ENCODE results near the gene NEUROG3.

Gene NEUROG3

DNA sequence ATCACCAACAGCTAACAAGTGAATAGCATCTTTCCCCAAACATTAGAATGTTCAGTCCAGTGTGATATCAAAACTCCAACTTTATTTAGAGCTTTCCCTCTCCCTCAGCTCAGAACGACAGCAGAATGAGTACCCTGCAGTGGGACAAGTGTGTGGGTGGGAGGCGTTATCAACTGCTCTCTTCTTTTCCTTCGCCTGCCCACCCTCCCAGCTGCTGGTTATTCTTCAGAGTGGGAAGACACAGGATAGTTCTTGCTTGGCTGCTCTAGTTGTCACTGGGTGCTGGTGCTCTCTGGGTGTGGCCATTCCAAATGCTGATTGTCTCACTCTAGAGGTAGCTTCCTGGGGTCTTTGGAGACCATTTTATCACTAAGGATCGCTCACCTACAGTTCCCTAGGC is 43.1 kb upstream of the NEUROG3 start (continued):
- TF ChIP-seq, protein P1, sequence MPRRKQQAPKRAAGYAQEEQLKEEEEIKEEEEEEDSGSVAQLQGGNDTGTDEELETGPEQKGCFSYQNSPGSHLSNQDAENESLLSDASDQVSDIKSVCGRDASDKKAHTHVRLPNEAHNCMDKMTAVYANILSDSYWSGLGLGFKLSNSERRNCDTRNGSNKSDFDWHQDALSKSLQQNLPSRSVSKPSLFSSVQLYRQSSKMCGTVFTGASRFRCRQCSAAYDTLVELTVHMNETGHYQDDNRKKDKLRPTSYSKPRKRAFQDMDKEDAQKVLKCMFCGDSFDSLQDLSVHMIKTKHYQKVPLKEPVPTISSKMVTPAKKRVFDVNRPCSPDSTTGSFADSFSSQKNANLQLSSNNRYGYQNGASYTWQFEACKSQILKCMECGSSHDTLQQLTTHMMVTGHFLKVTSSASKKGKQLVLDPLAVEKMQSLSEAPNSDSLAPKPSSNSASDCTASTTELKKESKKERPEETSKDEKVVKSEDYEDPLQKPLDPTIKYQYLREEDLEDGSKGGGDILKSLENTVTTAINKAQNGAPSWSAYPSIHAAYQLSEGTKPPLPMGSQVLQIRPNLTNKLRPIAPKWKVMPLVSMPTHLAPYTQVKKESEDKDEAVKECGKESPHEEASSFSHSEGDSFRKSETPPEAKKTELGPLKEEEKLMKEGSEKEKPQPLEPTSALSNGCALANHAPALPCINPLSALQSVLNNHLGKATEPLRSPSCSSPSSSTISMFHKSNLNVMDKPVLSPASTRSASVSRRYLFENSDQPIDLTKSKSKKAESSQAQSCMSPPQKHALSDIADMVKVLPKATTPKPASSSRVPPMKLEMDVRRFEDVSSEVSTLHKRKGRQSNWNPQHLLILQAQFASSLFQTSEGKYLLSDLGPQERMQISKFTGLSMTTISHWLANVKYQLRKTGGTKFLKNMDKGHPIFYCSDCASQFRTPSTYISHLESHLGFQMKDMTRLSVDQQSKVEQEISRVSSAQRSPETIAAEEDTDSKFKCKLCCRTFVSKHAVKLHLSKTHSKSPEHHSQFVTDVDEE (CRISPR knock-in tag; IDR thresholded peaks at IDR 0.05) = no peak
- no peak for TF ChIP-seq PPARA (CRISPR knock-in tag; IDR thresholded peaks at IDR 0.05; ENCODE audit: borderline replicate concordance)
- no peak for TF ChIP-seq ZNF8 (CRISPR knock-in tag; IDR thresholded peaks at IDR 0.05)
- no peak for TF ChIP-seq ESRRG (CRISPR knock-in tag; IDR thresholded peaks at IDR 0.05)

DNA sequence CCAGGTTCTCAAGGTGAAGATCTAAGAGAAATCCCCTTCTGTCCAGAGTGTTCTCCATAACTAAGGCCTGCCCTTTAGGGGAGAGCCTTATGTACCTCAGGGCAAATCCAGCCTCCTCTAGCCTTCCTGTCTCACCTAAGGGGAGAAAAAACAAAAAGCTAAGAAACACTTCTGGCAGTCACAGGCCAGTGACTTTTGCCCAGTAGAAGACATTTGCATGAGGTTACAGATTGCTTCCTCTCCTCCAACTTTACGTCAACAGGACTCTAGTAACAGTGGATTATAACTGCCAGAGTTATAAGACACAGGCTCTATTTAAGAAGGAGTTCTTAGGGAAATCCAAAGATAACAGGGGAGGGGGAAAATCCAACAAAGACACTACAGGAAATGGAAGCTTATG is 40.9 kb upstream of the NEUROG3 start:
- TF ChIP-seq ARNTL (CRISPR knock-in tag; IDR thresholded peaks at IDR 0.05; ENCODE audit: borderline replicate concordance, low read depth) = no peak
- TF ChIP-seq, protein P2, sequence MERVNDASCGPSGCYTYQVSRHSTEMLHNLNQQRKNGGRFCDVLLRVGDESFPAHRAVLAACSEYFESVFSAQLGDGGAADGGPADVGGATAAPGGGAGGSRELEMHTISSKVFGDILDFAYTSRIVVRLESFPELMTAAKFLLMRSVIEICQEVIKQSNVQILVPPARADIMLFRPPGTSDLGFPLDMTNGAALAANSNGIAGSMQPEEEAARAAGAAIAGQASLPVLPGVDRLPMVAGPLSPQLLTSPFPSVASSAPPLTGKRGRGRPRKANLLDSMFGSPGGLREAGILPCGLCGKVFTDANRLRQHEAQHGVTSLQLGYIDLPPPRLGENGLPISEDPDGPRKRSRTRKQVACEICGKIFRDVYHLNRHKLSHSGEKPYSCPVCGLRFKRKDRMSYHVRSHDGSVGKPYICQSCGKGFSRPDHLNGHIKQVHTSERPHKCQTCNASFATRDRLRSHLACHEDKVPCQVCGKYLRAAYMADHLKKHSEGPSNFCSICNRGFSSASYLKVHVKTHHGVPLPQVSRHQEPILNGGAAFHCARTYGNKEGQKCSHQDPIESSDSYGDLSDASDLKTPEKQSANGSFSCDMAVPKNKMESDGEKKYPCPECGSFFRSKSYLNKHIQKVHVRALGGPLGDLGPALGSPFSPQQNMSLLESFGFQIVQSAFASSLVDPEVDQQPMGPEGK (CRISPR knock-in tag; IDR thresholded peaks at IDR 0.05; ENCODE audit: borderline replicate concordance) = no peak
- no peak for TF ChIP-seq ZNF565 (CRISPR knock-in tag; conservative IDR thresholded peaks at IDR 0.05; ENCODE audit: low read depth)
- TF ChIP-seq, protein P1 (CRISPR knock-in tag; IDR thresholded peaks at IDR 0.05) = no peak
- no peak for TF ChIP-seq RARB (CRISPR knock-in tag; IDR thresholded peaks at IDR 0.05)
- no peak for ATAC-seq

DNA sequence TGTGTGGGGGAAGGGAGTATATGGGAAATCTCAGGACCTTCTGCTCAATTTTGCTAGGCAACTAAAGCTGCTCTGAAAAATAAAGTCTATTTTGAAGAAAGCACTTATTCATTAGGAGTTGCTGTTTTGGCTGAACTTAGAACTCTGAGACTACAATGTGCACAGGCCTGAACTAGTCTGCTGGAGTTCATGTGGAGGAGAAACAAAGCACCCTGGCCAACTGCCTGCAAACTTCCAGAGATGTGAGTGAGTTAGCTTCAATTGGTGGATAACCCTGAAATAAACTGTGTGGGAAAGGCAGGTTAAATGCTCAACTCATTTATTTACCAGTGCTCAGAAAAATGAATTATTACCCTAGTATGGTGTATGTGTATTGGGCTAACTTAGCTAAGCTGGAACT is 39.5 kb upstream of the NEUROG3 start:
- no peak for ATAC-seq
- TF ChIP-seq ZFP30 (CRISPR knock-in tag; IDR thresholded peaks at IDR 0.05) (no peak), TCF4 (CRISPR knock-in tag; IDR thresholded peaks at IDR 0.05; ENCODE audit: borderline replicate concordance) (no peak), ISL1 (CRISPR knock-in tag; IDR thresholded peaks at IDR 0.05) (no peak), CSDC2 (CRISPR knock-in tag; IDR thresholded peaks at IDR 0.05) (no peak), PPARA (CRISPR knock-in tag; IDR thresholded peaks at IDR 0.05; ENCODE audit: borderline replicate concordance) (no peak), BACH2 (CRISPR knock-in tag; IDR thresholded peaks at IDR 0.05; ENCODE audit: borderline replicate concordance) (no peak), ZFP3 (CRISPR knock-in tag; IDR thresholded peaks at IDR 0.05) (no peak), ZC3H10 (CRISPR knock-in tag; IDR thresholded peaks at IDR 0.05) (no peak), ZNF565 (CRISPR knock-in tag; conservative IDR thresholded peaks at IDR 0.05; ENCODE audit: low read depth) (no peak), ZNF8 (CRISPR knock-in tag; IDR thresholded peaks at IDR 0.05) (no peak), GLIS3 (CRISPR knock-in tag; IDR thresholded peaks at IDR 0.05) (no peak), RARB (CRISPR knock-in tag; IDR thresholded peaks at IDR 0.05) (no peak), SNAI2 (CRISPR knock-in tag; IDR thresholded peaks at IDR 0.05) (no peak)
- TF ChIP-seq, protein P3, sequence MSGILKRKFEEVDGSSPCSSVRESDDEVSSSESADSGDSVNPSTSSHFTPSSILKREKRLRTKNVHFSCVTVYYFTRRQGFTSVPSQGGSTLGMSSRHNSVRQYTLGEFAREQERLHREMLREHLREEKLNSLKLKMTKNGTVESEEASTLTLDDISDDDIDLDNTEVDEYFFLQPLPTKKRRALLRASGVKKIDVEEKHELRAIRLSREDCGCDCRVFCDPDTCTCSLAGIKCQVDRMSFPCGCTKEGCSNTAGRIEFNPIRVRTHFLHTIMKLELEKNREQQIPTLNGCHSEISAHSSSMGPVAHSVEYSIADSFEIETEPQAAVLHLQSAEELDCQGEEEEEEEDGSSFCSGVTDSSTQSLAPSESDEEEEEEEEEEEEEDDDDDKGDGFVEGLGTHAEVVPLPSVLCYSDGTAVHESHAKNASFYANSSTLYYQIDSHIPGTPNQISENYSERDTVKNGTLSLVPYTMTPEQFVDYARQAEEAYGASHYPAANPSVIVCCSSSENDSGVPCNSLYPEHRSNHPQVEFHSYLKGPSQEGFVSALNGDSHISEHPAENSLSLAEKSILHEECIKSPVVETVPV (CRISPR knock-in tag; IDR thresholded peaks at IDR 0.05) = no peak
- TF ChIP-seq, protein P2 (CRISPR knock-in tag; IDR thresholded peaks at IDR 0.05; ENCODE audit: borderline replicate concordance) = no peak
- TF ChIP-seq, protein P4, sequence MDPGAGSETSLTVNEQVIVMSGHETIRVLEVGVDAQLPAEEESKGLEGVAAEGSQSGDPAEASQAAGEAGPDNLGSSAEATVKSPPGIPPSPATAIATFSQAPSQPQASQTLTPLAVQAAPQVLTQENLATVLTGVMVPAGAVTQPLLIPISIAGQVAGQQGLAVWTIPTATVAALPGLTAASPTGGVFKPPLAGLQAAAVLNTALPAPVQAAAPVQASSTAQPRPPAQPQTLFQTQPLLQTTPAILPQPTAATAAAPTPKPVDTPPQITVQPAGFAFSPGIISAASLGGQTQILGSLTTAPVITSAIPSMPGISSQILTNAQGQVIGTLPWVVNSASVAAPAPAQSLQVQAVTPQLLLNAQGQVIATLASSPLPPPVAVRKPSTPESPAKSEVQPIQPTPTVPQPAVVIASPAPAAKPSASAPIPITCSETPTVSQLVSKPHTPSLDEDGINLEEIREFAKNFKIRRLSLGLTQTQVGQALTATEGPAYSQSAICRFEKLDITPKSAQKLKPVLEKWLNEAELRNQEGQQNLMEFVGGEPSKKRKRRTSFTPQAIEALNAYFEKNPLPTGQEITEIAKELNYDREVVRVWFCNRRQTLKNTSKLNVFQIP (CRISPR knock-in tag; IDR thresholded peaks at IDR 0.05; ENCODE audit: borderline replicate concordance, low read depth) = no peak
- TF ChIP-seq, protein P5, sequence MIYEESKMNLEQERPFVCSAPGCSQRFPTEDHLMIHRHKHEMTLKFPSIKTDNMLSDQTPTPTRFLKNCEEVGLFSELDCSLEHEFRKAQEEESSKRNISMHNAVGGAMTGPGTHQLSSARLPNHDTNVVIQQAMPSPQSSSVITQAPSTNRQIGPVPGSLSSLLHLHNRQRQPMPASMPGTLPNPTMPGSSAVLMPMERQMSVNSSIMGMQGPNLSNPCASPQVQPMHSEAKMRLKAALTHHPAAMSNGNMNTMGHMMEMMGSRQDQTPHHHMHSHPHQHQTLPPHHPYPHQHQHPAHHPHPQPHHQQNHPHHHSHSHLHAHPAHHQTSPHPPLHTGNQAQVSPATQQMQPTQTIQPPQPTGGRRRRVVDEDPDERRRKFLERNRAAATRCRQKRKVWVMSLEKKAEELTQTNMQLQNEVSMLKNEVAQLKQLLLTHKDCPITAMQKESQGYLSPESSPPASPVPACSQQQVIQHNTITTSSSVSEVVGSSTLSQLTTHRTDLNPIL (CRISPR knock-in tag; IDR thresholded peaks at IDR 0.05; ENCODE audit: low read depth) = no peak

All from SK-N-SH treated with all-trans-retinoic acid at 6 μM for 48 hours (cell line).